Adrenal gland (tissue), 5 donors: ENCODE data around the gene GAN.

Experiments
- POLR2A ChIP-seq, 2 donors: fragments of 450-650 bp; IDR thresholded peaks; one replicate each; pipeline ENCODE4 v1.6.1; 2017; ENCODE audit warnings: antibody characterized with exemption in 2 of 2, mild to moderate bottlenecking in 2 of 2, moderate library complexity in 1 of 2
- TF ChIP-seq, protein P1 (sequence below), 6 experiments: fragments of 450-650 bp in 4 of 6; fragments of 200-600 bp in 2 of 6; sonication (generic) in 1 of 6; IDR thresholded peaks; 1 replicate in 5 of 6; 2 replicates in 1 of 6; pipeline versions ENCODE4 v1.5.1 to v1.8.0; 2016 to 2021; ENCODE audit warnings: antibody characterized with exemption in 6 of 6, mild to moderate bottlenecking in 2 of 6, moderate library complexity in 1 of 6
- donor health status: DM: no; HTN: no; CAD: no.

DNA sequence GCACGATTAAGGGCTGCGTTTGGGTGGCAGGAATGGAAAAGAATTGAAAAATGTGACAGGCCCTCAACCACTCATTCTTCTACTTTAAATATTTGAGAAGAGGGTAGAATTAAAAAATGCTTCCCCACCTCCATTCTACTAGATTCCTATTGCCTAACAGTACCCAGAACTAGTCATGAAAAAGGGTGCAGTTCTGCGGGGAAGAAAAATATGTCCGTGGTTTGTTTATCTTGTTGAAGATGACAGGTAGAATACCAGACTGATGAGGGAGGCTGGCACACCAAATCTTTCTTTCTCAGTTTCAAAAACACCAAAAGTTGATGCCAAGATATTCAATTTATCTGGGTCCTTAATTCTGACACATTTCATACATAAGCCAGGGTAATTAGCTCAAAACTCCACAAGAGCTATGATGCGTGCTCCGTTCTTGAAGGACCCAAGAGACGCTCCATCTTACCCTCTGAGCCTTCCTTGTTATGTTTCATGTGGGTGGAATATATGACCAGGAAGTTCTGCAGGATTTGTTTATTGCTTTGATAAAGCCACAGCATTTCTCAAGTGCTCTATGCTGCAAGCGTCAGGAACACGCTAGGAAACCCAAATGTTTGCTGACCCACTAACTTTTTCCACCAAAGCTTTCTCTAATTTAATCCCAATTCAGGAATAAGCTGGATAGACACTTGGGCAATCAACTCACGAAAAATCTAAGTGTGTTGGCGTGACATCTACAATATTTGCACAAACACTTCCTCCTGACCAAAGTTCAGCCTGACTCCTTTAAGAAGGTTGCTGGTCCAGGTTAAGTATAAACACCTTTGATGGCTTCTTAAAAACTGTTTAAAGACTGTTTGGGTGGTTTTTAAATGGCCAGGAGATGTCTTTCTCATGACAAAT, 20.6 kb upstream of the GAN start:
- TF ChIP-seq, protein P1, sequence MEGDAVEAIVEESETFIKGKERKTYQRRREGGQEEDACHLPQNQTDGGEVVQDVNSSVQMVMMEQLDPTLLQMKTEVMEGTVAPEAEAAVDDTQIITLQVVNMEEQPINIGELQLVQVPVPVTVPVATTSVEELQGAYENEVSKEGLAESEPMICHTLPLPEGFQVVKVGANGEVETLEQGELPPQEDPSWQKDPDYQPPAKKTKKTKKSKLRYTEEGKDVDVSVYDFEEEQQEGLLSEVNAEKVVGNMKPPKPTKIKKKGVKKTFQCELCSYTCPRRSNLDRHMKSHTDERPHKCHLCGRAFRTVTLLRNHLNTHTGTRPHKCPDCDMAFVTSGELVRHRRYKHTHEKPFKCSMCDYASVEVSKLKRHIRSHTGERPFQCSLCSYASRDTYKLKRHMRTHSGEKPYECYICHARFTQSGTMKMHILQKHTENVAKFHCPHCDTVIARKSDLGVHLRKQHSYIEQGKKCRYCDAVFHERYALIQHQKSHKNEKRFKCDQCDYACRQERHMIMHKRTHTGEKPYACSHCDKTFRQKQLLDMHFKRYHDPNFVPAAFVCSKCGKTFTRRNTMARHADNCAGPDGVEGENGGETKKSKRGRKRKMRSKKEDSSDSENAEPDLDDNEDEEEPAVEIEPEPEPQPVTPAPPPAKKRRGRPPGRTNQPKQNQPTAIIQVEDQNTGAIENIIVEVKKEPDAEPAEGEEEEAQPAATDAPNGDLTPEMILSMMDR (IDR thresholded peaks at IDR 0.05): no peak
- no peak for TF ChIP-seq POLR2A (IDR thresholded peaks at IDR 0.05)
